BJ (cell line): ENCODE results near the gene LOC101059915.
"Not testable (repeated sequence)": the region's sequence is repeated elsewhere in the genome, so short reads cannot be mapped to it uniquely, and the experiment has no call there.

Experiments
- CTCF ChIA-PET: fragments of 350-600 bp; formaldehyde crosslinking; extraction: SDS; loops from one replicate; lab custom pipeline; 2021; ENCODE audit warnings: antibody characterized with exemption, inconsistent platforms; lab: Yijun Ruan, JAX
- POLR2A ChIA-PET: fragments of 300-600 bp; sonication (Branson Sonifier 250); formaldehyde crosslinking; extraction: SDS; loops from one replicate; lab custom pipeline; 2021; ENCODE audit warnings: antibody characterized with exemption; lab: Charles Lee
- DNase-seq: peaks from one replicate; pipeline ENCODE4 v3.0.0-alpha.2; 2011; ENCODE audit warnings: low read depth
- H3K27me3 ChIP-seq: 2 replicates; pipeline ENCODE4 v1.6.0; 2011; ENCODE audit warnings: low read length; ENCODE audit not compliant: control insufficient read depth, insufficient read depth
- H3K36me3 ChIP-seq: 2 replicates; pipeline ENCODE4 v1.5.1; 2011; ENCODE audit warnings: low read length; ENCODE audit not compliant: control insufficient read depth, insufficient read depth
- H3K4me3 ChIP-seq: 2 replicates; pipeline ENCODE4 v1.5.1; 2011; ENCODE audit warnings: low read depth, mild to moderate bottlenecking, control low read depth, low read length
- CTCF ChIP-seq: IDR thresholded peaks from 2 replicates; pipeline ENCODE4 v1.5.1; 2011; ENCODE audit warnings: low read depth, mild to moderate bottlenecking, control low read depth, inconsistent platforms, low read length, moderate library complexity; ENCODE audit not compliant: insufficient read depth

The LOC101059915 gene

GRCh38 chrX:71664202-71664601 is 3.1 kb upstream of the LOC101059915 start:
- 0 out of 2 replicates have a peak, but pooled peaks have one; percentile 7 for TF ChIP-seq CTCF
- H3K27me3 ChIP-seq, DNase-seq, H3K4me3 ChIP-seq, H3K36me3 ChIP-seq, CTCF ChIA-PET, POLR2A ChIA-PET: not testable (repeated sequence)

- no peak for TF ChIP-seq CTCF
- no peak for DNase-seq
- ChIA-PET CTCF (interaction anchor here (0.6 kb wide), 1 partner anchor 13 kb away, joined by 3 read pairs; no protein-coding TSS in a partner anchor), POLR2A (no interaction called here)
- Histone ChIP-seq H3K36me3 (no peaks in the 10 kb centered on the region), H3K27me3 (no peaks in the 10 kb centered on the region), H3K4me3 (no peak overlapping the region)
Observed at GRCh38 chrX:71664889-71665491, 2.4 kb upstream of the LOC101059915 start.

- no peak overlapping the region for H3K4me3 ChIP-seq
- H3K36me3 ChIP-seq: no peaks in the 10 kb centered on the region
- ChIA-PET CTCF (no interaction called here), POLR2A (no interaction called here)
- no peaks in the 10 kb centered on the region for H3K27me3 ChIP-seq
- no peak for TF ChIP-seq CTCF
- no peak for DNase-seq
Observed at GRCh38 chrX:71665747-71666146, 1.6 kb upstream of the LOC101059915 start.

GRCh38 chrX:71666240-71667223 is 814 bp upstream of the LOC101059915 start:
- ChIA-PET CTCF (interaction anchor here (0.8 kb wide), 1 partner anchor 14 kb away, joined by 3 read pairs; no protein-coding TSS in a partner anchor), POLR2A (no interaction called here)
- no peak for DNase-seq
- H3K36me3 ChIP-seq: no peaks in the 10 kb centered on the region
- TF ChIP-seq CTCF: no peak
- H3K27me3 ChIP-seq: no peaks in the 10 kb centered on the region
- no peak overlapping the region for H3K4me3 ChIP-seq

GRCh38 chrX:71668248-71668595 is 876 bp downstream of the LOC101059915 start:
- POLR2A ChIA-PET: no interaction called here
- CTCF ChIA-PET: no interaction called here
- H3K4me3 ChIP-seq: no peak overlapping the region
- no peak for TF ChIP-seq CTCF
- no peaks in the 10 kb centered on the region for H3K27me3 ChIP-seq
- H3K36me3 ChIP-seq: no peaks in the 10 kb centered on the region
- DNase-seq: no peak
